ENCODE measurements around the gene DYNC2H1.
"Not testable (repeated sequence)": the region's sequence is repeated elsewhere in the genome, so short reads cannot be mapped to it uniquely, and the experiment has no call there.

DNA sequence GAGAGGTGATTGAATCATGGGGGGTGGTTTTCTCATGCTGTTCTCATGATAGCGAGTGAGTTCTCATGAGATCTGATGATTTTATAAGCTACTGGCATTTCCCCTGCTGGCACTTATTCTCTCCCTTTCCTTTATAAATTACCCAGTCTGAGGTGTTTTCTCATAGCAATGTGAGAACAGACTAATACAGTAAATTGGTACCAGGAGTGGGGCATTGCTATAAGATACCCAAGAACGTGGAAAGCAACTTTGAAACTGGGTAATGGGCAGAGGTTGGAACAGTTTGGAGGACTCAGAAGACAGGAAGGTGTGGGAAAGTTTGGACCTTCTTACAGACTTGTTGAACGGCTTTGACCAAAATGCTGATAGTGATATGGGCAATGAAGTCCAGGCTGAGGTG, 265.0 kb downstream of the DYNC2H1 start:
- TF ChIP-seq CTCF (conservative IDR thresholded peaks at IDR 0.05); ZFX (IDR thresholded peaks at IDR 0.05): not testable (repeated sequence)

Measured in C4-2B (cell line).